HG03045 (cell line): ENCODE results near the gene TBCC.
A peak's percentile ranks its signal among the peaks of the same experiment; 100 is the strongest.

Experiments
- ATAC-seq: cut with Tn5 transposase; IDR thresholded peaks from one replicate; pipeline ENCODE4 v1.9.1; 2021; ENCODE audit warnings: mild to moderate bottlenecking, moderate library complexity; ENCODE audit not compliant: unreplicated experiment

Gene TBCC

GRCh38 chr6:42774201-42774600, 28.3 kb upstream of the TBCC start:
- ATAC-seq, result no peak

- no peak for ATAC-seq
Measured at GRCh38 chr6:42771741-42772100, 25.8 kb upstream of the TBCC start.

- no peak for ATAC-seq
Measured at GRCh38 chr6:42769836-42770235, 23.9 kb upstream of the TBCC start.

DNA sequence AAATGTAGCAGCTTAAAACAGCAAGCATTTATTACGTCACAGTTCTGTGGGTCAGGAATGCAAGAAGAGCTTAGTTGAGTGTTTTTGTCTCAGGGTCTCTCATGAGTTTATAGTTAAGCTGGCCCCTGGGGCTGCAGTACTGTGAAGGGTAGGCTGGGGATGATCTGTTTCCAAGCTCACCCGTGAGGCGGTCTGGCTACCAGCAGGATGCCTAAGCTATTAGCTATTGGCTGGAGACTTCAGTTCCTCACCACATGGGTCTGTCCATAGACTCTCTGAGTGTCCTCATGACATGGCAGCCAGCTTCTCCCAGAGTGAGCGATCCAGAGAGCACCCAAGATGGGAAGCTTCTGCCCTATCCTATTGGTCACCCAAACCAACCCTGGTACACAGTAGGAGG, 23.1 kb upstream of the TBCC start:
- ATAC-seq, result no peak

- ATAC-seq, result no peak
Measured at GRCh38 chr6:42766163-42766670, 20.3 kb upstream of the TBCC start.

- no peak for ATAC-seq
Measured at GRCh38 chr6:42764911-42765648, 19.2 kb upstream of the TBCC start.

DNA sequence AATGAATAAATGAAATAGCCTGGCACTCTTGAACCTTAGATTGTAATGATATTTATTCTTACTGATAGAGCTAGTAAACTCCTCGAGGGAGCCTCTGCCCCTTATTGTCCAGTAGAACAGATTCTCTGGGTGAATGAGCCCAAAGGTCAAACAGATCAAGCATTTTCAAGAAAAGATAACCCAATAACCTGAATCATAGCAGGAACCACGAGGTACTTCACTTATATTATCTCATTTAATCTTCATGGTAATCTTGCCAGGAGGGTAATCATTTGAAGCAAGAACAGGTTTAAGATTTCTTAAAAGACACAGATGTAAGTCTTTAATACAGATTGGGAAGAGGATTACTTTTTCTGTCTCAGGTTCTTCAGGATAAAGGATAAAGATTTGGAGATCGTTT, 17.0 kb upstream of the TBCC start:
- no peak for ATAC-seq

- no peak for ATAC-seq
Measured at GRCh38 chr6:42762426-42762859, 16.5 kb upstream of the TBCC start.

DNA sequence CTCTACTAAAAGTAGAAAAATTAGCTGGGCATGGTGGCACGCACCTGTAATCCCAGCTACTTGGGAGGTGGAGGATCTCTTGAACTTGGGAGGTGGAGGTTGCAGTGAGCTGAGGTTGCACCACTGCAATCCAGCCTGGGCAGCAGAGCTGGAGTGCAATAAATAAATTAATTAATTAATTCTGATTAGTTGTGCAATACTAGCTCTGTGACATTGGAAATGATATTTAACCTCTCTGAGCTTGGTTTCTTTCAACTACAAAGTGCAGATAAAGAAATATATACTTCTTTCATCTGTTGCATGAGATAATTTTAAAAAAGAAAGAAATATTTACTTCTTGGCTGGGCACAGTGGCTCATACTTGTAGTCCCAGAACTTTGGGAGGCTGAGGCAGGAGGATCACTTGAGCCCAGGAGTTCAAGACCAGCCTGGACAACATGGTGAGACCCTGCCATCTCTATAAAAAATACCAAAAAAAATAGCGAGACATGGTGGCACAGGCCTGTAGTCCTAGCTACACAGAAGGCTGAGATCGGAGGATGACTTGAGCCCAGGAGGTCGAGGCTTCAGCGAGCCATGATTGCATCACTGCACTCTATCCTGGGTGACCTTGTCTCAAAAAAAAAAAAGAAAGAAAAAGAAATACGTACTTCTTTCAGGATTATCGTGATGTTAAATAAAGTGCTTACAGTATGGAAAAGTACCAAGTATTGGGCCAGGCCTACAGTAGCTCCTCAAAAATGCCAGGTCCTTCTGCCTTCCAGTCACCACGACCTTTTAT, 15.6 kb upstream of the TBCC start:
- no peak for ATAC-seq

- no peak for ATAC-seq
Measured at GRCh38 chr6:42758756-42759430, 13.0 kb upstream of the TBCC start.

DNA sequence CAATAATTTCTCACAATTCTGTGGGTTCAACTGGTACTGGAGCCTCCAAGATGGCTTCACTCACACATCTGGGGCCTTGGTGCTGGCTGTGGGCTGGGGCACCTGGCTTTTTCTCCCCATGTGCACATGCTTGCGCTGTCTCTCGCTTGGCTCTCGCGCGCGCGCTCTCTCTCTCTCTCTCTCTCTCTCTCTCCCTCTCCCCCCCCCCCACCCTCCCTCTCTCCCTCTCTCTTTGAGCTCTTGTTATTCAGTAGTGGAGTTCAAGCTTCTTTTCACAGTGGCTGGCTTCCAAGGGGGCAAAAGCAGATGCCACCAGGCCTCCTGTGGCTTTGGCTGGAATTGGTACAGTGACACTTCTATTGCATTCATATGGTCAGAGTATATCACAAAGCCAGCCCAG, 10.8 kb upstream of the TBCC start:
- no peak for ATAC-seq

DNA sequence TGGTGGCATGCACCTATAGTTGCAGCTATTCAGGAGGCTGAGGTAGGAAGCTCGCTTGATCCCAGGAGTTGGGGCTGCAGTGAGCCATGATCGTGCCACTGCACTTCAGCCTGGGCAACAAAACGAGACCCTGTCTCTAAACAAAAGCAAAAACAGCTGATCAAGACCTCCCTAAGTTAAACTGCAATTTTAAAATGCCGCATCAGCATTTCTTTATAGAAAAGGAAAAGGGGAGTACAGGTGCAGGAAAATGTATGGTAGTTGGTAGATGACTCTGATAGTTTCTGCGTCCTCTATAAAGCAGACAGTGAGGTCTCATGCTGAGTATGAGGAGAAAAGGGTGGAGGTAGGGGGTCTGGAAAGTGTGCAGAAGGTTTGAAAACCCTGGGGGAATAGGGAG, 8.9 kb upstream of the TBCC start:
- no peak for ATAC-seq

- no peak for ATAC-seq
Measured at GRCh38 chr6:42751055-42751454, 5.2 kb upstream of the TBCC start.

DNA sequence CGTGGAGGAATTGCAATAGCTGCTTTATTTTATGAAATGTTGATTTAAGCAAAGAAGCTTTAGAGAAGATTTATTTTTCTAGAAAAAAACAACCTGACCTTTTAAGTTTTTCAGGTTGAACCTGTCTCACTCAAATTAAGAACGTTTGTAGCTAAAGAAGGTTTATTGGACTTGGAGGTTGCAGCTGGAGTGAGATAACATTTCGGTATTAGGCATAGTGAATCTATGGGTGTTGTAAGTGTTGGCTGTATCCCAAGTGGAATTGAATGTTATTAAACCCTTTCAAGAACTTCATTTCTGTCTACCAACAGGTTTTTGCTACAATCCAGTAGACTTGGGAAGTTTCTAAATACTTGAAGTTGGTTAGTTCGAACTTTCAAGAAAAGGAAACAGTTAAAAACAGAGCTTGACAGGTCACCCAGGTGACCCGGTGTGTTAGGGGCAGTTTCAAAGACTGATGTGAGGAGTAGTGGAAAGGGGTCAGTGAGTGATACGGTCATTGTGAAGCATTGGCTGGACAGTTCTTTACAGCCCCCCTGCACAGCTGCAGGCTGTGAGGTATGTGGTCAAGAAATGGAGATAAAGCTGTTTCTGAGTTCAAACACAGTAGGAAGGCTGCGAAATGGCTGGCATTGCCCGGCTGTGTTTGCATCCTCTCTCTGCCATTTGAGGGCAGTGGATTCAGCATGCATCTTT, 2.4 kb upstream of the TBCC start:
- no peak for ATAC-seq

DNA sequence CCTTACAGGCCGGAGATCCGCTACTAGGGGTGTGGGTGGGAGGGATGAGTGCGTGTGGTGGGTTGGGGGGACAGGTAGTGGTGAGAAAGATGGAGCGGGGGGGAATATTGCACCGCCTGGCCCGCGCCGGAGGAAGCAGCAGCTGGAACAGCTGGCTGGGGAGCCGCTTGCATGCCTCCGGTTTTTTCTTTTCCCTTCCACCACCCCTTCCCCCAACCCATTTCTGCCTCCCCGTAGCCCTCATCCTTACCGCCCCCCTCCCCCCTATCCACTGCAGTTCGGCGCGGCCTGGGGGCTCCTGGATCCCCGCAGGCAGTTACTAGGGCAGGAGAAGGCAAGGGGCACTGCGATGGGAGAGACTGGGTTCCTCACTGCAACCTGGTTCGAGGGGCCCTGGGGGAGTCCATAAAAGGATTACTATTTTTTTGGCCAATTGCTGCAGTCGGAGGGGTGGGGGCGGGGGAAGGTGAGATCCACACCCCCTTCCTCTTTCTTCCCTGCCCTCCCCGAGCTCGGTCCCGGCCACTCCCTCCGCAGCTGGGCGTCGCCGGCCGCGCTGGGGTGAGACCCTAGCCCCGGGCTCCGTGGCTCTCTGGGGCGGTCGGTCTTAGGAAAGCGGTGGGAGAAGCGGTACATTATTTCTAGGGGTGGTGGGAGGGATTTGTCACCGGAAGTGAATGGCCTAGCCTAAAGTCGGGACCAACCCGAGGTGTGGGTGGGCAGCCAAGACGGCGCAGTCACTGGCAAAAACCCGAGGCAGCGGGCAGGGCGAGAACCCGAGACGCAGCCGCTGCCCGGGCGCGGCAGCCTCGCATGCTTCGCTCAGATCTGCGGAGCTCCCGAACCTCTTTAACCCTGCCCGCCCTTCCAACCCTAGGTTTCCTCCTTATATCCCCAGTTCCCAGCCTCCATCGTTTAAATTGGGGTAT, 824 bp upstream of the TBCC start:
- ATAC-seq, result peak; percentile 66

DNA sequence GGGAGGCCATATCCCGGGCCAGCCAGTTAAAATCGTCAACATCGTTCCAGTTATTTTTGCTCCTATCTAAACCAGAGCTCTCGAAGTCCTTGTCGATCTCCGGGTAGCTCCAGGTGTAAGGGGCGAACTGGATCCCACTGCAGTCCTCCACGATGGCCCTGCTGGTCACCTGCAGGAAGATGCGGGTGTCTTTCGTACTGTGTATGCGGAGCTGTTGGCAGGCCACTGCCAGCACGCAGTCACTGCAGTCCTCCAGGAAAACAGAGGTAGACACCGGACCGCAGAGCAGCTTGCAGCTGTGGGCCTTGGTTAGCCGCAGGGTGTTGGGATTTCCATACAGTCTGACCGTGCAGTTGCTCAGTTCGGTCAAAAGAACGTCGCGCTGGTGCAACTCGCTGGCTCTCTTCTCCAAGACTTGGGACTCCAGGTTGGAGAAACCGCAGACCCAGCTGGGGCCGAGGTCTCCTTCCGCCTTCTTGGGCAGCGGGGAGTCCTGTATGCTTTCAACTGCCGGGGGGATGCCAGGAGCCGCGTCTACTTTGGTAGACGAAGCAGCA, 742 bp downstream of the TBCC start:
- ATAC-seq, result no peak

DNA sequence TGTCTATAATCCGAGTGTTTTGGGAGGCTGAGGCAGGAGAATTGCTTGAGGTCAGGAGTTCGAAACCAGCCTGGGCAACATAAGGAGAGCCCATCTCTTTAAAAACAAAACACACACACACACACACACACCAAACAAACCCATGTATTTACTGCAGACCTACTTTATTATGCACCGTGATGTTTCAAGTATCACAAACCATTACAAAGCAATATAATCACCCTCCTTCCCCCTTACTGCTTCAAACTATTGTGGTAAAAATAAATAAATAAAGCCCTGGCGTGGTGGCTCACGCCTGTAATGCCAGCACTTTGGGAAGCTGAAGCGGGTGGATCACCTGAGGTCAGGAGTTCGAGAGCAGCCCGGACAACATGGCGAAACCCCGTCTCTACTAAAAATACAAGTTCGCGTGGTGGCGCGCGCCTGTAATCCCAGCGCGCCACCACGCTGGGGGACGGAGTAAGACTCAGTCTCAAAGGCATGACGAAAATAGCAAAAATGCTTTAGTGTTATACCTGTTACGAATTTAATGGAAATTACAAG, 1.5 kb downstream of the TBCC start:
- ATAC-seq, result no peak

DNA sequence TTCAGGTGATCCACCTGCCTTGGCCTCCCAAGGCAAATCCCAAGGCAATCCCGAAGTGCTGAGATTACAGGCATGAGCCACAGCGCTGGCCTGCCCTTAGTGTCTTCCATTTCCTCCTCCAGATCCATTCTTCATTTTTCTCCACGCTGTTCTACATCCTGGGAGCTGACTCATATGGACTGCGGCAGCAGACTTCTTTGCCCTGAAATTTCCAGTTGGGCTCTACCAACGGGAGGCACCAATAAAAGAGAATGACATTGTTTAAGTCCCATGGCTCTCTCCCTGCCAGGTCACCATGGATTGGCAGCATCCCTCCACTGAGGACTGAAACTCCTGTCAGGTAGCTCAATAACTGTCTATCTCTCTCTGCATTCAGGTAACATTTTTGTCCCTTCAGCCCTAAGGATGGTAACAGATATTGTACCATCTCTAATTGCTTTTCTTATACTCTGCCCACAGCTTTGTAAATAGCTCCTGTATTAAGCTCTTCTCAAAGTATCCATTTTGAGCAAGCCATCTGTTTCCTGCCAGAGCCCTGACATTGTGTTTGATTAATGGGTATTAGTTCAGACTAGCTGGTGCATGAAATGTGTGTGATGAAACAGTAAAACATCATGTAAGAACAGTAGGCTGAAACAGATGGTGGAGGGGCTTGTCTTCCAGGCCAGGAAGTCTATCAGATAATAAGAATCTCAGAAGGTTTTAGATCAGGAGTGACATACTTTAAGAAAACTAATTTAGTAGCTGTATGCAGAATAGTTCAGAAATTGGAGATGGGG, 3.6 kb downstream of the TBCC start:
- ATAC-seq, result no peak

DNA sequence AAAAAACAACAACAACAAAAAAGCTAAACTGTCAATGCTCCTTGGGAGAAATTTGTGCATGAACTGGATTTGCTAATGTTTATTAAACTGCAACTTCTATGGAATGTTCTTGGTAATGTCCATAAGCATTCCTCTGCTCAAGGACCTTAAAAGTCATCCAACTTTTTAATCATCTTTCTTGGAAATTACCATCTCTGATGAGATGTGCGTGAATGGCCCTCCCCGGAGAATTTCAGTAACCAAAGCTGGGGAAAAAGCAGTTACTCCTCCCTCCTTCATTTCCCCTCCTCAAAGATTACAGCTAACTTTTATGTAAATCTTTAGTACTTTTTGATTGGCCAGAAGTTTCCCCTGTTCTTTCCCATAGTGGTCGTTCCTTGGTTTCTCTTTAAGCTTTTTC, 5.2 kb downstream of the TBCC start:
- no peak for ATAC-seq
